NCI-H2081 treated with DMSO at 0.1 percent for 48 hours (cell line): ENCODE measurements around the gene PIP5KL1.

Experiments used
- DNase-seq: peaks from one replicate; lab custom pipeline; 2025; lab: John Stamatoyannopoulos, UW

The PIP5KL1 gene

DNA sequence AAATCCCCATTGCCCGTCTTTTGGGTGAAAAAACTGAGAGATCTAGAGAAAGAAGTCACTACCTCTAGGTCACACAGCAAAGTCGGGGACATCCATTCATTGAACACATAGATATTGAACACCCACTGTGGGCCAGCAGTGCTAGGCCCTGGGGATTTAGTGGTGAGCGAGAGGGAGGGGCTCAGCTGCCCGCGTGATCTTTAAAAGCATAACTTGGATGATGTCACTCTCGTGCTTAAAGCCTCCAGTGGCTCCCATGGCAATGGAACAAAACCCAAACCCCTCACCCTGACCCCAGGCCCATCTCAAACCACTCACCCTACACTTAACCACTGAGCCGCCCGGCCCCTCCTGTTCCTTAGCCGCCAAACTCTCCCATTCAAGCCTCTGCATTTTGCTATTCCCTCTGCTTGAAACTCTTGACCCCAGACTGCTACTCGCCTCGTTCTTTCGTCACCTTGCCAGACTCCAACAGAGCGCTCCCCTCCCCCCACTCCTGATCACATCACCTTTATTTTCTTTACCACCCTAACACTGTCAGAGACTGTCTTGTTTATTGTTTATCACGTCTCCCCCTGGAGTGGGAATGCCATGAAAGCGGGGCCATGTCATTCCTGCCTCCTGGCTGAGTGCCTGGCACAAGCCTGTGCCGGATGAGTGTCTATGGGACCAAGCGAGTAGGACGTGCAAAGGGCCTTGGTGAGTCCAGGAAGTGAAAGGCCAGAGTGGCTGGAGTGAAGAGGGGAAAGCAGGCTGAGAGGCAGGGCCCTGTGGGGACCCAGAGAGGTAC is 710 bp upstream of the PIP5KL1 start:
- no peak for DNase-seq

DNA sequence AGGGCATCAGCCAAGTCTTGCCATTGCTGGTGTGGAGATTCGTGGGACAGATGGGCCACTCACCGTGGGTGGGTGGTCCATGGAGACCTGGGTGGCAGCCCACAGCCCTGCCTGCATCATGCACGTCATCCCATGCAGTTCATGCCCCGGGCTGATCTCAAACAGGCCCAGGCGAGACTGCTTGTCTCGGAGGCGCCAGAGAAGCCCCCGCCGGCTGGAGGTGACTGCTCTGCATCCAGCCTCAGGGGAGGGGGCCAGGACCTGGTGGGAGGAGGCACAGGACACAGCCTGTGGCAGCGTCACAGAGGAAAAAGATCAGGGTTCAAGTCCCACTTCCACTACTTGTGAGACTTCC is 975 bp downstream of the PIP5KL1 start:
- DNase-seq: no peak

DNA sequence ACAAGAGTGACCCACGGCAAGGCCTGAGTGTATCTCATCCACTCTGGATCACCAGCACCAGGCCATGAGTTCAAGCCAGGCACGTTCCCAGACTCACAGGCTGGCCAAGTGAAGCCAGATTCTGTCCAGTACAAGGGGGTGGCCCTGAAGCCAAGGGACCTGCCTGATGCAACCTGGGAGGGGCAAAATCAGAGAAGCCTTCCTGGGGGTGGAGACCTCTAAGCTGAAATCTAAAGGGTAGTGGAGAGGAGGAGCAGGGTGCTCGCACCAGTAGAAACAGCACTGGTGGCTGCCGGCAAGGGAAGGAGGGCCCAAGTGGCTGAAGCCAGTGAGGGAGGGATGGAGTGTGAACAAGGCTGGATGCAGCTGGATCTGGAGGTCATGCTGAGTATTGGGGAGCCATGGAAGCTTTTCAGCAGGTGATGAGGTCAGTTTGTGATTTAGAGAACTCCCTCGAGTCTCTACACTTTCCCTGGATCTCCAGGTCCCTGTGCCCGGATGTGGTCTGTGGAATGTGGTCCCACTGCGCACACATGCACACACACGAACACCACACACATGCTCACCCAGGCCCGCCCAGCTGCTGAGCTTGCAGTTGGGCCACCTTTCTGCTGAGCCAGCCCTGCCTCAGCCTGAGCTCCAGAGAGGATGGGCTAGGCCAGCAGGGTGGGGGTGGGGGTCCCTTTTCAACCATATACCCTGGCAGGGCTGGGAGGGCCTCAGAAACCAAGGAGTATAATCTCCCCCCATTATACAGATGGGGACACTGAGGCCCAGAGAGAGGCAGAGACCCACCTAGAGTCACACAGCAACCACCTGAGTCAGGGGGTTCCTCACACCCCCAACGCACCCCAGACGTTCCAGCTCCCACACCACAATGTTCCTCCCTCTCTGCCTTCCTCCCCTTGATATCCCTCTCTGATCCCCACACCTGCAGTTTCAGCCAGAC is 1.6 kb downstream of the PIP5KL1 start:
- DNase-seq: no peak

DNA sequence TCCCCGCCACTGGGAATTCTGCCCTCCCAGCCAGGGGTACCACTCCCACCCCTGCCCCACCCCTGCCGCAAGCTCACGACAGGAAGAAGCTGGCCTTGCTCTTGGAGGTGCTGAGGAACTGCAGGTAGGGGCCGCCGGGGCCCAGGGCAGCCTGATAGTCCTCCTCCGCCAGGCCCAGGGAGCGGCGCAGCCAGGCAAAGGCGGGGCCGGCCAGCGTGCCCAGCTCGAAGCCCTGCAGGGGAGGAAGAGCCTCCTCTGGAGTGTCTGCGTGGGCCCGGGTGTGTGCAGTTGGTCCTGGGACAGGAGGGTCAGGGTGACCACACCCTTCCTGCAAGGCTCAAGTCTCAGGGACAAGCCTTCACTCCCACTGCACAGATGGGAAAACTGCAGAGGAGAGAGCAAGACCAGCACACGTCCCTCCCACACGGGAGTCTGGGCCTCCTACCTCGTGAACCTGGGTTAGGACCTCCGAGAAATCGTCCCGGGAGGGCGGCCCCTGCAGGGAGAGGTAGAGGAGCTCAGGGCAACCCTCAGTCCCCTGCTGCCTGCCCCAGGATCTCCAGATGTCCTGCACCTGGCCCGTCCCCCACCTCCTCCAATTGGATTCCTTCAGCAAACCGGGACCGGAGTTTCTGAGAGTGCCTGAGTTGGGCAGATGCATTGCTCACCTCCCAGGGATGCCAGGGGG is 2.4 kb downstream of the PIP5KL1 start:
- DNase-seq: no peak

DNA sequence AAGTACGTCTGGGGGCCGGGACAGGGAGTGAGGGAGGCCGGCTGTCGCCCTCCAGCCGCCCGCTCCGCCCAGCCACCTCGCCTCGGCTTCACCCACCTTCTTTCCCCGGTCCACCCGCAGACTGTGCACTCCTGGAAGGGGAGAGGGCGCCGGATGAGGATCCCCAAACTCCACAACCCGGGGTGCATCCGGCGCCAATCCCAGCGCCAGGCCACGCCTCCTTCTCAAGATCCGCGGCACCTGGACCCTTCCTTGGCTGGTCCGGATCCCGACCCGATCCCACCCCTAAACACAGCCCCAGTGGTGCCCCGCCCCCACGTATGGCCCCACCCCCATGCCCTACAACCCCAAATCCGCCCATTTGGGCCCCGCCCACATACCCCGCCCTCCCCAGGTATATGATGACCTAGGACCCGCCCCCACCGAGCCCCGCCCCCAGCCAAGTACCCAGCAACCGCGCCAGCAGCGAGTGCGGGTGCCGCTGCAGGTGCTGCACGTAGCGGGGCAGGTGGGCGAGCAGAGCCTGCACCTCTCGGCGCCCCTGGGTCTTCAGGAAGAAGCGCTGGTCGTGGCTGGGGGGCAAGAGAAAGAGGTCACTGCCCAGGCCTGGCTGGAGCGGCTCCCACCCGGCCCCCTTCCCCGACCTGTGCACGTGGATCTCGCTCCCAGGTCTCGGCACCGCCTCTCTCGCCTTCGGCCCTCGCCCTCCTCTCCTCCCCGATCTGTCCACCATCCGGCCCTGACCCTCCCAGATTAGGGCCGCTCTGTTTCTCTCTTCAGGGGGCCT is 3.2 kb downstream of the PIP5KL1 start:
- no peak for DNase-seq

DNA sequence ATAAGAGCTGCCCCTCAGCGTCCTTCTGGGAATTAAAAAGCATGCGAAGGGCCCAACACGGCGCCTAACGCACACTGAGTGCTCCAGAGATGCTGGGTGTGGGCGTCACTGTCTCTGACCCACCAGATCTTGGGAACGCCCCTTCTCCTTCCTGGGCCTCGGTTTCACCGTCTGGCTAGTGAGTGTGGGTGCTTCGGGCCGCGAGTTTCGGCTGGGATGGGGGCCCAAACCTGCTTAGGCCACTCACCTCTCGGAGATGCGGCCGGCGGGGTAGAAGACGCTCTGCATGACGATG is 3.7 kb downstream of the PIP5KL1 start:
- no peak for DNase-seq

DNA sequence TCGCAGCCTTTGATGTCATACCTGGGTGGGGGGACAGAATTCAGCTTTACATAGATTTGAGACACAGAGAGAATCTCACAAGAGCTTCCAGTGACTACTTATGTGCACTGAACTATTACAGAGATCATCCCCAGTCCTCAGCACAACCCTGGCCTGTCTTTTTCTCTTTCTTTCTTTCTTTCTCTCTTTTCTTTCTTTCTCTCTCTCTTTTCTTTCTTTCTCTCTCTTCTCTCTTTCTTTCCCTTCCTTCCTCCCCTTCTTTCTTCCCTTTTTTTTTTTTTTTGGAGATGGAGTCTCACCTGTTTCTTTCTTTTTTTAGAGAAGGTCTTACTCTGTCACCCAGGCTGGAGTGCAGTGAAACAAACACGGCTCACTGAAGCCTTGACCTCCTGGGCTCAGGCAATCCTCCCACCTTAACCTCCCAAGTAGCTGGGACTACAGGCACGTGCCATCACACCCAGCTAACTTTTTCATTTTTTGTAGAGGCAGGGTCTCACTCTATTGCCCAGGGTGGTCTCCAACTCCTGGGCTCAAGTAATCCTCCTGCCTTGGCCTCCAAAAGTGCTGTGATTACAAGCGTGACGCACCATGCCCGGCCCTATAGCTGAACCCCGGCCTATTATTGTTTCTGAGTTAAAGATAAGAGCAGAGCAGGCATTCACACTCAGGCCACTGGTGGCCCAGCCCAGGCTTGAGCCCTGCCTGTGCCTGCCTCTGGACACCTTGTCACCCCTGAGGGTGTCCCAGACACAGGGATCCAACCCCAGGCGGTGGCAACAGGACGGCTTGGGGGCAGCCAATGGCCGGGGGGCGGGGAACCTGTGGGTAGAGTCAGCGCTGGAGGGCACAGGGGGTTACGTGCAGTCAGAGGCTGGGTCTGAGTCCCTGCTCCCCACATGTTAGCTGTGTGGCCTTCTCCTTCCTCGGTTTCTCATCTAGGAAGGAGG is 4.3 kb downstream of the PIP5KL1 start:
- DNase-seq: no peak

DNA sequence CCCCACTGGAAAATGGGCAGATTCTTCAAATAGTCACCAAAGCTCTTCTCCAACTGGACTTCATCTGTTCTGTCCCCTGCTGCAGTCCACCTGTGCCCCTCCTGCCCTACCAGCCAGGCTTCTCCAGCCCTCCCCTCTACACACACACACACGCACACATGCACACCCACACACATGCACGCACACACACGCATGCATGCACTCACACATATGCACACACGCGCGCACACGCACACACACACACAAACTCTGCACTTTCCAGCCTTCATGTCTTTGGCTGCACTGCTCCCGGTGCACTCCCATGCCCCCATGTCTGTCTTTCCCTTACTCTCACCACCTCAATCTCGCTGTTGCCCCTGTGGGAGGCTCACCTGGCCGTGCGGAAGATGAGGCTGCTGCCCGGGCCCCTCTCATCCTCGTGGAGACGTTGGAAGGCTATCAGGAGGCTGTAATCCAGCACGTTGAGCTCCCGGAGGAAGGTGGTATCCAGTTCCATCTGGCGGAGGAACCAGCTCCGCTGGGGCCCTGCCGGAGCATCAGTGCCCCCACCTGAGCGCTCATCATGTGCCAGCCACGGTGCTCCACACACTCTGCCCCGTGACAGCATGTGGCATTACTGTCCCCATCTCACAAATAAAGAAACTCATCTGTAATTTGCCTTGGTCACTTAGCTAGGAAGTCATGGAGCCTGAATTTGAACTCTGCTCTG is 5.7 kb downstream of the PIP5KL1 start:
- no peak for DNase-seq

DNA sequence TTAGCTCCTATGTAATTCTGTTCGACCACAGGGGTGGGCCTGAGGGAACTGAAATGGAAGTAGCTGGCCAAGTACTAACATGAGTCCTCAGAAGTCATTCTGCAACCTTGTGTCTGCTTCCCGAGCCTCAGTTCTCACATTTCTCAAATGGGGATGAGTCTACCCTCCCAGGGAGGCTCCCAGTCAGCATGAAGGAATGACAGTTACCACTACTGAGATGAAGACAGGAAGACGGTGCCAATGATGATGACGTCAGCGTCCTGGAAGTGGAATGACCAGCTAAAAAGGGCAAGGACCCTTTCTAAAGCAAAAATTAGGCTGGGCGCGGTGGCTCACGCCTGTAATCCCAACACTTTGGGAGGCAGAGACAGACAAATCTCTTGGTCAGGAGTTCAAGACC is 6.8 kb downstream of the PIP5KL1 start:
- DNase-seq: no peak

DNA sequence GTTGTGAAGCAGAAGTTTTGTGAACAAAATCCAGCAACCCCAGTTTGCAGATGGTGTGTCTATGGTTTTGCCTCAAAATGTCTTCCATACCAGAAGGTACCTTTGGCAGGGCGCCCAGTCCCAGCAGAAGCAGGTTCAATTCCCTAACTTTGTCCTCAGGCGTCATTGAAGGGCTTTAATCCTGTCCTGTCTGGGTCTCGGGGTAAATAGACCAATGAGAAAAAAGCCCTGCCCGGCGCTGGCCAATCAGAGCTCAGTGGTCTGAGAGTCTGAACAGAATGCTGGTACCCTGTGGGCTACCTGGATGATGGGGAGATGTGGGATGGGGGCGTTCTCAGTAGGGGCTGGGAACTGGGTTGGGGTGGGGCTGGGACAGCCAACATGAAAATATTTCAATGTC is 7.5 kb downstream of the PIP5KL1 start:
- no peak for DNase-seq

DNA sequence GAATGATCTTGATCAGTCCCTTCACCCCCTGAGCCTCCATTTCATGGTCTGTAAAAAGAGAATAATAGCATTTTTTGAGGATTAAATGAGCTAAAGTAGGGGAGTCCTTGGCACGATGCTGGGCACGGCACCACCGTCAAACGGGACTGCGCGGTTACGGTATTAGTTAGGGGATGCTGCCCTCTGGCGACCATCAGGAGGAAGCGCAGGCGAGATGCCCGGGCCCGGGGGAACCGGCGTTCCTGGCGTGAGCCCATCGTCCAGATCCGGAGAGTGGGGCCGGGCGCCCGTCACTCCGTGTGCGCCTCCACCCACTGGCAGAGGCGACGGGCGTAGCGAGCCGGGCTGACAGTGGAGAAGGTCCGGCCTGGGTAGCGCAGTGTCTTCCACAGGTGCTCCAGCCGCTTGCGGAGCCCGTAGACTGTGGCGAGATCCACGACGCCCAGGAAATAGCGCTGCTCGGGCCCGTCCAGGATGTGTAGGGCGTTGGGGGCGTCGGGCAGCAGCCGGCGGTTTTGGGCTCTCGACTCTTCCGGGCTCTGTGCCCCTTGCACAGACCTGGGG is 8.9 kb downstream of the PIP5KL1 start:
- no peak for DNase-seq

DNA sequence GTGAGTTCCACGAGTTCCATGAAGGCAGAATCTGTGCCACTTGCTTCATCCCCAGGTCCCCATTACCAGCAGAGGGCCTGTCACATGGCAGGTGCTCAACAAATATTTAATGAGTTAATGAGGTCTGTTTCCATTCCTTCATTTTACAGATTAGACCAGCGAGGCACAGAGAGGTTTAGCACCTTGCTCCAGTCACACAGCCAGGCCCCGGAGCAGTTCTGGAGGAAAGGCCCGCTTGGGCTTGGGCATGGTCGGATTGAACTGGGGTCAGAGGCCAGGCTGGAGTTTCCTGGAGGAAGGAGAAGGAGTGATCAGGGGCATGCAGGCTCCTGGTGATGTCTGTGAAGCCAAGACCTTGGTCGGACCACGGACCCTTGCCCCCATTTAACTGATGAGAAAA is 9.8 kb downstream of the PIP5KL1 start:
- DNase-seq: no peak

DNA sequence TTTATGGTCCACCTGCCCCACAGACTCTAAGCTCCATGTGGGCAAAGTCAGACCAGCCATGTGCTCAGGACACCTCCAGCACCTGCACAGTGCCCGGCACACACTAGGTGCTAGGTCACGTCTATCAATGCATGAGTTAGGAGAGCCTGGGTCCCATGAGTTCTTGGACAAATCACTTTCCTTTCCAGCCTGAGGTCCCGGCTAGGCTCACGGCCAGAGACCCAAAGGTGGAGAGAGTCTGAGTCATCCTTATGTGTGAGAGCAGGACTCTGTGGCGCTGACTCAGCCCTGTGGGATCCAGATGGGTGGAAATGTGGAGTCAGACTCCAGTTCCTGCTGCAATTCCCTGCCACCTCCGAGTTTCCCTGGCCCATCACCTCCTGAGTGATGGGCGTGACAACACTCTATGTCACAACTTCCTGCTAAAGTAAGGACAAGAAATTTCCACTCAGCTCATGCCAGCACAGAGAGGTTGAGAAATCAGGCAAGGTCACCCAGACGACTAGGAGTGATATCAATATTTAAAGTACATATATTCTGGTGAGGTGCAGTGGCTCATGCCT is 11.2 kb downstream of the PIP5KL1 start:
- DNase-seq: no peak

DNA sequence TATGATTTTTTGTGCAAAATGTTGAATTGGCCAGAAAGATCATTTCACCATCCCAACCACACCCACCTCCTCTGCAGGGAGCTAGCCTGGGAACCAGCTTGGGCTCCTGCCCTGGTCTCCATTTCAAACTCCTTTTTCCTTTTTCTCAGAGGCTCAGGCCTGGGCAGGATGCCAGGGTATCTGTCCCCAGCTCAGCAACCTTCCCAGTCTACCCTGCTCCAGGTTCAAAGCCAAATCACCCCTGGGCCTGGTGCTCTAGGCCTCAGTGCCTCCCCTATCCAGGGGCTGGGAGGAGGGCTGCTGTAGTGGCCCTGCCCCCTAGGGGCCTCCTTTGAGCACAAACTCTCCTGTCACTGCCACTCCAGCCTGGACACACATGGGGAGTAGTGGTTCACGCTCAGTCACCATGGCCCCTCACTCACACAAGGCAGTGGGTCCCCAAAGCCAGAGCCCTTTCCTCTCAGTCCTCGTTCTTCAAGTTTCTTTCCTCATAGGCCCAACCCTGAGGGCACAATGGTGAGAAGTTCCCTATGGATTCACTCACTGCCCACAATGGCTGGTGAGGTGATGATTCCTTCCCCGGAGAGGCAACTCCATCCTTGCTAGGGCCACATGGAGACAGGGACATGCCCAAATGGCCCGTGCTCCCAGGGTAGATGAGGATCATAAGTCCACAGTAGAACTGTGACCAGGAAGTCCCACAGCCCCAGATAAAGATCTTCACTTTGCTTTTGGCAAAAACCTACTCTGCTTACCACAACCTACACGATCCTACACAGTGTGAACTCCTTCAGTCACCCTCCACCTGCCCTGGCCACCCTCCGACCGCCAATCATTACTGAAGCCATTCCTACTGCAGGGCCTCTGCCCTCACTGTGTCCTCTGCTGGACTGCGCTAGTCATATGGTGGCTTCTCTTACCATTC is 12.1 kb downstream of the PIP5KL1 start:
- no peak for DNase-seq

DNA sequence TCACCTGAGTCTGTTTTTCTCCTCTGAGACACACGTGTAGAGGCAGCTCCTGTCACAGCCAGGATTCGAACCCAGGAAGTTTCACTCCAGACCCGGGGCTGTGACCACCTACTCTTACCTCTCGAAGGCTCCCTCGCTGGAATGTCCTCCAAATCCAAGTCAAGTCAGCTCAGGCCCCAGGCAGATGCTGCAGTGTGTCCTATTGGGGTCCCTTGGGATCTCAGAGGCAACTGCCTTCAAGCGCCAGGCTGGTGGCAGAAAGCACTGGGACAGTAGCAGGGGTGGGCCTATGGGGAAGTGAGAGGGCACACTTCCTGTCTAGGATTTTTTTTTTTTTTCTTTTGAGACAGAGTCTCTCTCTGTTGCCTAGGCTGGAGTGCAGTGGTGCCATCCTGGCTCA is 13.0 kb downstream of the PIP5KL1 start:
- DNase-seq: no peak

DNA sequence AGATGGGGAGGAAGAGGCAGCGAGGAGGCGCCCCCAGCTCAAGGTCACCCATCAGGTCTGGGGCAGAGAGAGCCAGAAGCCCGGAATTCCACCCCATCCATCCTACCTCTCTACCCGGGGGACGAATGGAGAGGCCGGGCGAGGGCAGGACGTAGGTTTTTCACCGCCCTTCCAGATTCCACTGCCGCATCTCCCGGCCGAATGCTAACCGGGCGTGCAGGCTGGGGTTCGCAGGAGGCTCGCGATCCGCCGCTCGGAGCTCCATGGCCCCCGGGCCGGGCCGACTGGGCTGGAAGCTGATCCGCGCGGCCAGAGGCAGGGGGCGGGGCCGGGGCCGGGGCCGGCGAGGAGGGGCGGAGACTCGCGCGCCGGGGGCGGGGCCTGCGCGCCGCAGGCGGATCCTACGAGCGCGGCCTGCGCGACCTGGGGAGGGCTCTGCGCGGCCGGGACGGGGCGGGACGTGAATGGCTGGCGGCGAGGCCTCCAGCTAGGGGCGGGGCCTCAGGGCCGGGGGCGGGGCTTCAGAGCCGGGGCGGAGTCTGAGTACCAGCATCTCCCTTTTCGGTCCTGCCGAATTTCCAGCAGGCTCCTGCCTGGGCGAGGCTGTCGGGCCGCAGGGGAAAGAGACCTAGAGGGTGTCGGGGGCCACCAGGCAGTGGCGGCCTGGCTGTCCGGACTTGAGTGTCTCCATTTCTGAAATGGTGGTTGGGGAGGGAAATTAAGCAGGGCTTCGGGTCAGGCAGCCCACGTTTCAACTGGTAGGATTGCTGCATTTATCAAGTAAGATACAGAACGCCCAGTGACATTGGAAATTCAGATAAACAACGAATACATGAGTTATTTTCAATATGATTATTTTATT is 13.6 kb downstream of the PIP5KL1 start, which contains the start of gene ST6GALNAC4:
Gene ST6GALNAC4, minus strand, starts transcription at position 322 of the 862 bp plus-strand sequence. CDS start 622 bp downstream, outside the sequence.
- DNase-seq: no peak
